ENCODE data around the gene STT3B. TPM values are rescaled to one million over a fixed set of nuclear protein-coding genes. Genes with fewer than 3 reads are reported as not detected.

STT3B gene
- 62.5 and 66.1 TPM in 2 replicates for total RNA-seq

DNA sequence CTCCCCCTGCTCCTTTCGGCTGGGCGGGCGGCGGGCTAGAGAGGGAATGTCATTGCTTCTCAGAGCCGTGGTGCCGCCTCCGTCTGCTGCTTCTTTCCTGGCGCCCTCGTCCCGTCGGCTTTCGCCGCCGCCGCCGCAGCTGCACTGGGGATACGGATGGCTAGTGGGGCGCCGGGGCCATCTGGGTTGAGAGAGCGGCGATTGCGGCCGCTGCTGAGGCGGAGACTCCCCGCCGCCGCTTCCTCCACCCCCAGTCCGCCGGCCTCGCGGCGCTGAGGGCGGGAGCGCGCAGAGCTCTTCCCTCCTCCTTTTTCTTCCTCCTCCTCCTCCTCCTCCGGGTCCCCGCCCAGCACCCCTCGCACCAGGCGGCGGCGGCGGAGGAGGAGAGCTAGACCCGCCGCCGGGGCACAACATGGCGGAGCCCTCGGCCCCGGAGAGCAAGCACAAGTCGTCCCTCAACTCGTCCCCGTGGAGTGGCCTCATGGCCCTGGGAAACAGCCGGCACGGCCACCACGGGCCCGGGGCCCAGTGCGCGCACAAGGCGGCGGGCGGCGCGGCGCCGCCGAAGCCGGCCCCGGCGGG is at the start of gene STT3B:
STT3B (plus strand) TSS at position 339 of the 582 bp plus-strand sequence; CDS start at position 413, 74 bp downstream.
- DNase-seq: no peak
- H3K4me3 Mint-ChIP-seq: peak within 1 kb of the TSS; percentile 96
- no peaks in the 10 kb centered on the region for H3K9me3 Mint-ChIP-seq
- H3K4me1 Mint-ChIP-seq: peaks cover 37% of the 10 kb centered on the region
- H3K27me3 Mint-ChIP-seq: no peaks in the 10 kb centered on the region
- H3K36me3 Mint-ChIP-seq (ENCODE audit: low read depth): peaks cover 10% of the 10 kb centered on the region
- POLR2A ChIA-PET: interaction anchor here (0.6 to 2.2 kb wide), 41 partner anchors 10 to 1908 kb away, joined by 3 to 15 read pairs (median 4); partner anchors contain the start of genes CMTM6, CMTM7, CNOT10 and CRTAP
- H3K27ac Mint-ChIP-seq: peak within 1 kb of the TSS; percentile 99
- intact Hi-C loops (cut with micrococcal nuclease): loop anchor here (1.0 to 10.0 kb wide), 17 partner anchors 9 to 1908 kb away; partner anchors contain the start of genes CMTM6, CNOT10, CRTAP and DYNC1LI1
- ATAC-seq (ENCODE audit: low read depth): peak; percentile 51
- TF ChIP-seq, protein P1, sequence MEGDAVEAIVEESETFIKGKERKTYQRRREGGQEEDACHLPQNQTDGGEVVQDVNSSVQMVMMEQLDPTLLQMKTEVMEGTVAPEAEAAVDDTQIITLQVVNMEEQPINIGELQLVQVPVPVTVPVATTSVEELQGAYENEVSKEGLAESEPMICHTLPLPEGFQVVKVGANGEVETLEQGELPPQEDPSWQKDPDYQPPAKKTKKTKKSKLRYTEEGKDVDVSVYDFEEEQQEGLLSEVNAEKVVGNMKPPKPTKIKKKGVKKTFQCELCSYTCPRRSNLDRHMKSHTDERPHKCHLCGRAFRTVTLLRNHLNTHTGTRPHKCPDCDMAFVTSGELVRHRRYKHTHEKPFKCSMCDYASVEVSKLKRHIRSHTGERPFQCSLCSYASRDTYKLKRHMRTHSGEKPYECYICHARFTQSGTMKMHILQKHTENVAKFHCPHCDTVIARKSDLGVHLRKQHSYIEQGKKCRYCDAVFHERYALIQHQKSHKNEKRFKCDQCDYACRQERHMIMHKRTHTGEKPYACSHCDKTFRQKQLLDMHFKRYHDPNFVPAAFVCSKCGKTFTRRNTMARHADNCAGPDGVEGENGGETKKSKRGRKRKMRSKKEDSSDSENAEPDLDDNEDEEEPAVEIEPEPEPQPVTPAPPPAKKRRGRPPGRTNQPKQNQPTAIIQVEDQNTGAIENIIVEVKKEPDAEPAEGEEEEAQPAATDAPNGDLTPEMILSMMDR (IDR thresholded peaks at IDR 0.05): no peak
- CTCF ChIA-PET: interaction anchor here (0.6 kb wide), 1 partner anchor 58 kb away, joined by 3 read pairs; no protein-coding TSS in a partner anchor

DNA sequence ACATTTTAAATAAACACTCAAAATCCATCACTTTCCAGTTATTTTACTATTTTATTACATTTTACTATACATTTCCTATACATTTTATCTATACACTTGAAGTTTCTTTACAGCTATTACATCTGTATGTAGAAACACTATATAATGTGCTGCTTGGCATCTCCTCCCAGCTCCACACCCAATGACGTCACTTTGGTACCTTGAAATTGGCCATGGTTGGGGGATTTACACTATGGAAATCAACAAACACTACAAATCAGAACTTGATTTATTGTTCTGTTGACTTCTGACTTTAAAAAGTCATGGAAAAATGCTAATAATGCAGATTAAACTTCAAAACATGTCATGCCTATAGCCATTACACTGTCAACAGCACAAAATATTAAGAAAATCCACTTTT is 48.9 kb upstream of the STT3B start:
- ChIA-PET CTCF (no interaction called here), POLR2A (no interaction called here)
- Mint-ChIP-seq H3K4me1 (no peaks in the 10 kb centered on the region), H3K9me3 (peaks cover 2% of the 10 kb centered on the region), H3K27me3 (peaks cover 4% of the 10 kb centered on the region), H3K4me3 (no peak overlapping the region), H3K27ac (no peak overlapping the region), H3K36me3 (ENCODE audit: low read depth) (no peaks in the 10 kb centered on the region)
- TF ChIP-seq, protein P1 (IDR thresholded peaks at IDR 0.05): no peak
- ATAC-seq (ENCODE audit: low read depth) (no peak), DNase-seq (no peak)
- intact Hi-C loops (cut with micrococcal nuclease): no loop called here

DNA sequence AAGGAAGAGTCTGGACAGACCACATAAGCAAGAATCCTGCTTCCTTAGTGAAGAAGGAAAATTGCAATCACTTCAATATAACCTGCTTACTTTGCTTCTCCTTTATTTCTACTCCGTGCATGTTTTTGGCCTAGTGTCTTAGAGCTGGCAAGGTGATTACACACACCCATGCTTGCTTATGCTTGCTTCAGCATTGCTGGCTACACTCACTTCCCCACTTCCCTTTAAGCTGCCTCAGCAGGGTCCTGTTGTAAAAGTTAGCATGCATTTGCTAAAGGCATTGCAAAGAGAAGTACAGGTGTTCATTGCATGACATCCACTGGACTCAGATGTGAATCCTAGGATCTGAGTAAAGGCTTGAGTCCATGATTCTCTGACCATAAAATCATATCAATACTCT is 47.5 kb upstream of the STT3B start:
- Mint-ChIP-seq H3K36me3 (ENCODE audit: low read depth) (no peaks in the 10 kb centered on the region), H3K9me3 (peaks cover 8% of the 10 kb centered on the region), H3K27me3 (peaks cover 4% of the 10 kb centered on the region), H3K4me3 (no peak overlapping the region), H3K27ac (no peak overlapping the region), H3K4me1 (no peaks in the 10 kb centered on the region)
- ChIA-PET POLR2A (no interaction called here), CTCF (no interaction called here)
- intact Hi-C loops (cut with micrococcal nuclease): no loop called here
- TF ChIP-seq, protein P1 (IDR thresholded peaks at IDR 0.05): no peak
- ATAC-seq (ENCODE audit: low read depth) (no peak), DNase-seq (no peak)

DNA sequence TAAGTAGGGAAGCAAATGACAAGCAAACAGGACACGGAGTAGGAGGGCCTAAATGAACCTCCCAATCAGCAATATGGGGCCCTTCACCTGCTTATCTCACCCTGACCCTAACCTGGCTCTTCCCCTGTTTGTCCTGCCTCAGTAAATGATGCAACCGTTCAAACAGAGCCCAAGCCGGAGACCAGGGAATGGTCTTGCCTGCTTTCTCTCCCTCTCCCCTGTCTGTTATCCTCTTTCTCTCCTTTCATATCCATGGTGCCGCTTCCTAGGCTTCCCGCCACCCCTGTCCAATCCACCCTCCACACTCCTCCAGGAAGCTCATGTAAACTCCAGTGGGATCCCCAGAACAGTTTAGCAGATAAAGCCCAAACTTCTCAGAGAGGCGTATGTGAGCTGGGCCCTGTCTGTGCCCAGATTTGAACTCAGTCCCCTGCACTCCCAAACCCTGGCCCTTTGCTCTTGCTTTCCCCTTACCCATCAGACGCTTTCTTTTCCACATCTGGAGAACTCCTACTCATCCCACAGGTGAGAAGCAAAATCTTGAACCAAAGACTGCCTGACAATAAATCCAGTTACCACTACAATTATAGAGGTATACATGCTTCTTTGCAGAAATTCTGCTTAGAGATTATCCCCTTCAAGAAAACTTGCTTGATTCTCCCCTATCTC is 45.7 kb upstream of the STT3B start:
- Mint-ChIP-seq H3K9me3 (peaks cover 13% of the 10 kb centered on the region), H3K27me3 (peaks cover 4% of the 10 kb centered on the region), H3K4me1 (no peaks in the 10 kb centered on the region), H3K36me3 (ENCODE audit: low read depth) (no peaks in the 10 kb centered on the region), H3K27ac (no peak overlapping the region), H3K4me3 (no peak overlapping the region)
- intact Hi-C loops (cut with micrococcal nuclease): no loop called here
- ChIA-PET POLR2A (interaction anchor here (1.1 kb wide), 1 partner anchor 45 kb away, joined by 3 read pairs; the partner anchor contains the start of gene STT3B), CTCF (no interaction called here)
- TF ChIP-seq, protein P1 (IDR thresholded peaks at IDR 0.05): no peak
- ATAC-seq (ENCODE audit: low read depth): no peak
- DNase-seq: no peak

DNA sequence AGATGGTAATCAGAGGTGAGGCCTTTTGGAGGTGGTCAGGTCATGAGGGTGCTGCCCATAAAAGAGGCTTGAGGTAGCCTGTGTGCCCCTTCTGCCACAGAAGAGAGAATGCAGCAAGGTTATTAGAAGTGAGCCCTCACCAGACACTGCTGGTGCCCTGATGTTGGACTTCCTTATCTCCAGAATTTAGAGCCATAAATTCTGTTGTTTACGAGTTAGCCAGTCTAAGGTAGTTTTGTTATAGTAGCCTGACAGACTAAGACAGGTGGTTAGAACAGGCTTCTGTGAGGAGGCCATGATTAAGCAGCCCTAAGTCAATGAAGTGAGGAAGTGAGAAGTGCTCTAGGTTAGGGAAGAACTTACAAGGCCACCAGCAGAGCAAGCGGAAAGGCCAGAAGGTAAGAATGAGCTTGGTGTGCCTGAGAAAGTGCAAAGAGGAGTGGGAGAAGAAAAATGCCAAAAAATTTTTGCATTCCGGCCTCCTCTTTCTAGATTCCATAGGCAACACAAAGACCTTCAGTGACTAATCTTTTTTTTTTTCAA is 44.2 kb upstream of the STT3B start:
- H3K9me3 Mint-ChIP-seq: peaks cover 16% of the 10 kb centered on the region
- no peak overlapping the region for H3K27ac Mint-ChIP-seq
- H3K4me3 Mint-ChIP-seq: no peak overlapping the region
- CTCF ChIA-PET: no interaction called here
- TF ChIP-seq, protein P1 (IDR thresholded peaks at IDR 0.05): no peak
- ATAC-seq (ENCODE audit: low read depth) (no peak), DNase-seq (no peak)
- H3K4me1 Mint-ChIP-seq: no peaks in the 10 kb centered on the region
- no peaks in the 10 kb centered on the region for H3K36me3 Mint-ChIP-seq (ENCODE audit: low read depth)
- intact Hi-C loops (cut with micrococcal nuclease): no loop called here
- H3K27me3 Mint-ChIP-seq: no peaks in the 10 kb centered on the region
- POLR2A ChIA-PET: no interaction called here

Measured in activated B cell treated with CpG ODN at 0.5 μM for 24 hours (primary cell).